Forelimb muscle (tissue), 1 donor: Measurements from ENCODE around the gene CD22. TPM values are rescaled to one million over a fixed set of nuclear protein-coding genes. Genes with fewer than 3 reads are reported as not detected.
"Not testable (repeated sequence)": the region's sequence is repeated elsewhere in the genome, so short reads cannot be mapped to it uniquely, and the experiment has no call there.

Experiments
- DNase-seq: peaks from one replicate; pipeline ENCODE4 v3.0.0-alpha.2; 2013; ENCODE audit warnings: low read depth
- polyA plus RNA-seq: library from polyadenylated mRNA; unstranded; fragments of 120-200 nt; gene quantifications from one replicate; pipeline ENCODE4 v1.2.1, GENCODE V29; 2013; ENCODE audit not compliant: insufficient read length

Gene CD22
- 0.82 TPM for polyA plus RNA-seq

DNA sequence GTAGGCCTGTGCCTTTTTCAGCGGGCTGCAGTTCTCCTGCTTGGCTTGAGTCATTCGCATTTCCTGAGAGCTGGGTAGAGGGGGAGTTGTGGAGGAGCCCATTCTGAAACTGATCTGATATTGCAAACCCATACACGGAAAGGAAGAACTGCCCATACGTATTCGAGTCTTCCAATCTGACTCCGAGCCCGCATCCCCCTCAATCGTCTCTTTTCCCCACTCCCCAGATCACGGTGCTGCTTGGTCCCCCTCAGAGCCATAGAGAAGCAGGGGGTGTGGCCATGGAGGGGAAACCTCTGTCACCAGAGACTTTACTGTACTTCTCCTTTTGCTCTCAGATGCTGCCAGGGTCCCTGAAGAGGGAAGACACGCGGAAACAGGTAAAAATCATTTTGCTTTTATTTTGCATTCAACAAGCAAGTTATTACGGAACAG is at the start of gene CD22:
TSS of gene CD22 (plus strand) at position 337 of the 435 bp plus-strand sequence. CDS start 2,854 bp downstream, outside the sequence.
- no peak for DNase-seq

DNA sequence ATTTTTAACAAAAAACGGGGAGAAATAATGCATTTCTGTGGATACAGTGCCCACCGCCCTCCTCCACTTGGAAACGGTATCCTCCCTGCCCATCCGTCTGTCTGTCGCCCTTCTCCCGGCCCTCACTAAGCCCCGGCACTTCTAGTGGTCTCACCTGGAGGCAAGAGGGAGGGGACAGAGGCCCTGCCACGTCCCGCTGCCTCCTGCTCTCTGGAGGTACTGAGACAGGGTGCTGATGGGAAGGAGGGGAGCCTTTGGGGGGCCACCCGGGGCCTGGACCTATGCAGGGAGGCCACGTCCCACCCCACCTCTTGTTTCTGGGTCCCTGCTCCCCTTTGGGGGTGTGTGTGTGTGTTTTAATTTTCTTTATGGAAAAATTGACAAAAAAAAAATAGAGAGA is 49.6 kb upstream of the CD22 start:
- no peak for DNase-seq

- DNase-seq = no peak
Observed at GRCh38 chr19:35279985-35280821, 48.8 kb upstream of the CD22 start.

DNA sequence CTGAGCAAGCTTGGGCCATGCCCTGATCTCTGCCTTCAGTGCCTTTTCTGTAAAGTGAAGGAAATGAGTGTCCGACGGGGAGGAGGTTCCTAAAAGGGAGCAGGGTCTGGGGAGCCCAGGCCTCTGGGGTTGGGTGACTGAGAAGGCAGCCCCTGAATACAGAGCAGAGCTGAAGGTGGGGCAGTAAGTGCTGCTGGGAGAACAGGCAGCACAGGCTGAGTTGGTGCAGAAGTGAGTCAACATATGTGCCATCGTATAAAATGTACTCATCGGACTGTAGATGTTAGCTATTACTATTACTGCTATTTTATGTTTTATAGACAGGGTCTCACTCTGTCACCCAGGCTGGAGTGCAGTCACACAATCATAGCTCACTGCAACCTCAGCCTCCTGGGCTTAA is 47.7 kb upstream of the CD22 start:
- no peak for DNase-seq

DNA sequence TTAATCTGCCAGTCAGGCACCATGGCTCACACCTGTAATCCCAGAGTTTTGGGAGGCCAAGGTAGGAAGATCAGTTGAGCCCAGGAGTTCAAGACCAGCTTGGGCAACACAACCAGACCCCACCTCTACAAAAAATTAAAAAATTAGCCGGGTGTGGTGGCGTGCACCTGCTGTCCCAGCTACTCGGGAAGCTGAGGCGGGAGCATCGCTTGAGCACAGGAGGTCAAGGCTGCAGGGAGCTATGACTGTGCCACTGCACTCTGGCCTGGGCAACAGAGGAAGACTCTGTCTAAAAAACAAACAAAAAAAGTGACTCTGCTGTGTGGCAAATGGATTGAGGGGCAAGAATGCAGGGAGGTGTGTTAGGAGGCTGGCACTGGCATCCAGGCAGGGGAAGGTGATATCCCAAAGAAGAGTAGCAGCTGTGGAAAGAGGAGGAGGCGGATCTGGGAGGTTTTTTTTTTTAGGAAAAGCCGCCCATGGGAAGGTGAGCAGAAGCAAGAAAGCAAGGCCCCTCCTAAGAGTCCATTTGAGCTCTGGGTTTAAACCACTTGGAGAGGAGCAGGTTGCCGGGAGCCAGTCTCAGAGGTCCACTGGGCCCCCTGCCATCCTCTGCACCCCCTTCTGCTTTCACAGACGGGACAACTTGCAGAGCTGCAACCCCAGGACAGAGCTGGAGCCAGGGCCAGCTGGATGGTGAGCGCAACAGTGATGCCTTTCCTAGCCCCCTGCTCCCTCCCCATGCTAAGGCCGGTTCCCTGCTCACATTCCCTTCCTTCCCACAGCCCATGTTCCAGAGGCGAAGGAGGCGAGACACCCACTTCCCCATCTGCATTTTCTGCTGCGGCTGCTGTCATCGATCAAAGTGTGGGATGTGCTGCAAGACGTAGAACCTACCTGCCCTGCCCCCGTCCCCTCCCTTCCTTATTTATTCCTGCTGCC is 44.6 kb upstream of the CD22 start:
- DNase-seq = no peak

DNA sequence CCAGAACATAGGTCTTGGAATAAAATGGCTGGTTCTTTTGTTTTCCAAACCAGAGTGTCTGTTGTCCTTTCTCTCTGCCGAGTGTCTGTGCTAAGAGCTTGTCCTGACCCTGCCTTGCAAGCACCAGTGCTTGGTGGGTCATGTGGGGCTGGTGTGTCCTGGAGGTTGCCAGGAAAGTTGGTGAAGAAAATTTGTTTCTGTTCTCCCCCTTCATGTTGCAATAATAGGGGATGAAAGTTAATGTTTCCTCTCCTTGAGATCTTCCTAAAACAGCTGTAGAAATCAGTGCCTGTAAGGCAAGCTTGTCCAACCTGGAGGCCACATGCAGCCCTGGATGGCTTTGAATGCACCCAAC is 43.9 kb upstream of the CD22 start:
- no peak for DNase-seq

DNA sequence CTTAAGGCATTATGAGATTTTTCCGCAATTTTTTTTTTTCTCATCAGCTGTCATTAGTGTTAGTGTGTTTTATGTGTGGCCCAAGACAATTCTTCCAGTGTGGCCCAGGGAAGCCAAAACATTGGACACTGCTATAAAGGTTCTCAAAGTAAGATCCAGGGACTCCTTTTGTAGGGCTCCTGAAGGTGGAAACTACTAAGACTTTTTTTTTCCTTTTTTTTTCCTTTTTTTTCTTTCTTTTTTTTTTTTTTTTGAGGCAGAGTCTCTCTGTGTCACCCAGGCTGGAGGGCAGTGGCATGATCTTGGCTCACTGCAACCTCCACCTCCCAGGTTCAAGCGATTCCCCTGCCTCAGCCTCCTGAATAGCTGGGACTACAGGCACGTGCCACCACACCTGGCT is 43.5 kb upstream of the CD22 start:
- DNase-seq = not testable (repeated sequence)

GRCh38 chr19:35286101-35286500 is 42.9 kb upstream of the CD22 start:
- DNase-seq = not testable (repeated sequence)

DNA sequence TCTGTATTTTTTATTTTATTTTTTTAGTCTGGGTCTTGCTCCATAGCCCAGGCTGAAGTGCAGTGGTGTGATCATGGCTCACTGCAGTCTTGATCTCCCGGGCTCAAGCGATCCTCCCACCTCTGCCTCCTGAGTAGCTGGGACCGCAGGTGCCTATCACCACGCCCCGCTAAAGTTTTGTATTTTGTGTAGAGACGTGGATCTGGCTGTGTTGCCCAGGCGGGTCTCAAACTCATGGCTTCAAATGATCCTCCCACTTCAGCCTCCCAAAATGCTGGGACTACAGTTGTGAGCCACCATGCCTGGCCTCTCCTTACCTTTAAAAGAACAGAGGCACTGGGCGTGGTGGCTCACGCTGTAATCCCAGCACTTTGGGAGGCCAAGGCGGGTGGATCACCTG is 41.3 kb upstream of the CD22 start:
- DNase-seq = no peak

DNA sequence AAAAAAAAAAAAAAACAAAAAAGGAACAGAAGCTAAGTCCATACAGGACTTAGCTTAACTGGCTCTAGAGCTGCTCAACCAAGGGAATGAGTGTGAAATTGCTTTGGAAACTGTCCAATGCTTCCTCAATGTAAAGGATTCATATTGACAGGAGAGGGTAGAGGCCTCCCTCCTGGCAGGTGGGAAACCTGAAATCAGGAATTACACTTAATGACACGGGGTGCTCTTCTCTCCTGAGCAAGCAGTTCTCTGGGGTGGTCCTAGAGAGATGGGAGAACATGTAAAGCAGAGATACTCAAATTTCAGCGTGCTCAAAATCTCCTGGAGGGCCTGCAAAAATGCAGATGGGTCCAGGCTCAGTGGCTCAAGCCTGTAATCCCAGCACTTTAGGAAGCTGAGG is 40.7 kb upstream of the CD22 start:
- no peak for DNase-seq

- no peak for DNase-seq
Observed at GRCh38 chr19:35288906-35289305, 40.1 kb upstream of the CD22 start.

DNA sequence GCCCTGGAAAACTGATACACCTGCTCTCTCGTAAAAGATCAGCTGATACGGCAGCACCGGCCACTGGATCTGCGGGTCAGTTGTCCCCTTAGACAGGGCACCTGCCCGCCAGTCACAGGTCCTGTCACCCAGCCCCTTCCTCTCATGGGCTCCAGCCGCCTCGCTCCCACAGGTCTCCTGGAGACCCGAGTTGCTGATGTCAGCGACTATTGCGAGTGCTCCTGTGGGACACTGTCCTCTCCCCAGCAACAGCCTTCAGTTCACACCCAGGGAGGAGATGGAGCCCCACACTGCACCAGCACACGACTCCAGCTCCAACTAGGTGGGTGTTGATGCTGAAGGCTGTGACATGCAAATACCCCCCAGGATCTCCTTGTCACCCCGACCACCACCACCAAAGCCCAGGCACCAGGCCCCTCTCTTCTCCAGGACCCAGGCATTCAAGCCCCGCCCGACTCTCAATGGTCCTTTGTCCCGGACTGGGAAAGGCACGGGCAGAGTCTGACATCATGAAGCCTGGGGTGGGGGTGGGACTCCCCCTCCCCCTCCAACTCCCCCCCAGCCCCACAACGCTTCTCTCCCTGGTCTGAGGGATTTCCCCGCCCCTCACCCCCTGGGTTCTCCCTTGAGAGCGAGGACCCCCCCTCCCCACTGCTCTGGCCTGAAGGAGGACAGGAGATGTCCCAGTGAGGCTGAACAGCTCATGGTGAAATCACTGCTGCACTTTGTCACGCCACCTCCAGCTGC is 38.4 kb upstream of the CD22 start:
- no peak for DNase-seq

DNA sequence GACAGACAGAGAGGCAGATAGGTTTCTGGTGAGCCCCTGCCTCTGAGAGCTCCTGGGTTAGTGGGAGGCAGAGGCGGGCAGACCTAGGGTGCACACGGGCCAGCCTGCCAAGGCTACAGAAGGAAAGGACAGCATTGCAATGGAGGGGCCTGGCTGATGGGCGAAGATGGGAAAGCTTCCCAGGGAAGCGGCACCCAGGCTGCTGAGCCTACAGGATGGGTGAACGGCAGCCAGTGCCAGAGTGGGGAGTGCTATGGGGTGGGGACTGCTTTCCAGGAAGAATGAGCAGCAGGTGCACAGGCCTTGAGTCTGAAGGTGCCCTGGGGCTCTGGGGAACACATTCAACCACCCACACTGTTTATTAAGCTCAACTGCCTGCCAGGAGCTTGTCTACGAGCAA is 37.7 kb upstream of the CD22 start:
- DNase-seq = no peak

DNA sequence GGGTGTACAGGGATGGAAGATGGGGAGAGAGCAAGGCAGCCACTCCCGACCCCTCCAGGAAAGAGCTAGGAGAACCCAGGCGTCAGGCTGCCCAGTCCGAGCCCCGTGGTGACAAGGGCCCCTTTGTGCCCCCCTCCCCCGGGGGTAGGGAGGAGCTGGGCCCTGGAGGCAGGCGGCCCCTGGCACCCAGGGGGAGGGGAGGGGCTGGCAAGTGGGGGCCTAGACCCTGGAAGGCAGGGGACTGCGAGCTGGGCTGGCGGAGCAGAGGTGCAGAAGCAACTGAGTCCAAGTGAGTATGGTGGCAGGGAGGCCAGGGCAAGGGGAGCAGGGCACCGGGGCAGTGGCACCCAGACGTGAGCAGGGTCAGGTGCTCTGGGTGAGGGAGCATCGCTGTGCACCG is 37.1 kb upstream of the CD22 start, which contains the start of gene MAG:
TSS of gene MAG (plus strand) at position 246 of the 400 bp plus-strand sequence. CDS start 3,248 bp downstream, outside the sequence.
- no peak for DNase-seq

GRCh38 chr19:35292421-35293362 is 36.3 kb upstream of the CD22 start:
- DNase-seq = no peak

- DNase-seq = no peak
Observed at GRCh38 chr19:35293363-35293739, 35.6 kb upstream of the CD22 start.

GRCh38 chr19:35293808-35294207 is 35.2 kb upstream of the CD22 start:
- no peak for DNase-seq

DNA sequence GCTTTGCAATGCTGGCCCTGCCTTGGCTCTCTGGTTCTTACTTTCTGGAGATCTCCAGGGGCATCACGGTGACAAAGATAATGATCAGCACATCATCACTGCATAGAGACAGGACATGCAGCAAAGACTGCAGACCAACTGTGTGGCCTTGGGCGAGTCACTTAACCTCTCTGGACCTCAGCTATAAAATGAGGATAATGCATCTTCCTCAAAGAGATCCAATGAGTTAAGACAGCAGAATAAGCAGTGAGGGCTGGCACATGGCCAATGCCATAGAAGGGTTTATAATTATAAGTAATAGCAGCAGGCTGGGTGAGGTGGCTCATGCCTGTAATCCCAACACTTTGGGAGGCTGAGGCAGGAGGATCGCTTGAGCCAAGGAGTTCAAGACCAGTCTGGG is 34.7 kb upstream of the CD22 start:
- no peak for DNase-seq

DNA sequence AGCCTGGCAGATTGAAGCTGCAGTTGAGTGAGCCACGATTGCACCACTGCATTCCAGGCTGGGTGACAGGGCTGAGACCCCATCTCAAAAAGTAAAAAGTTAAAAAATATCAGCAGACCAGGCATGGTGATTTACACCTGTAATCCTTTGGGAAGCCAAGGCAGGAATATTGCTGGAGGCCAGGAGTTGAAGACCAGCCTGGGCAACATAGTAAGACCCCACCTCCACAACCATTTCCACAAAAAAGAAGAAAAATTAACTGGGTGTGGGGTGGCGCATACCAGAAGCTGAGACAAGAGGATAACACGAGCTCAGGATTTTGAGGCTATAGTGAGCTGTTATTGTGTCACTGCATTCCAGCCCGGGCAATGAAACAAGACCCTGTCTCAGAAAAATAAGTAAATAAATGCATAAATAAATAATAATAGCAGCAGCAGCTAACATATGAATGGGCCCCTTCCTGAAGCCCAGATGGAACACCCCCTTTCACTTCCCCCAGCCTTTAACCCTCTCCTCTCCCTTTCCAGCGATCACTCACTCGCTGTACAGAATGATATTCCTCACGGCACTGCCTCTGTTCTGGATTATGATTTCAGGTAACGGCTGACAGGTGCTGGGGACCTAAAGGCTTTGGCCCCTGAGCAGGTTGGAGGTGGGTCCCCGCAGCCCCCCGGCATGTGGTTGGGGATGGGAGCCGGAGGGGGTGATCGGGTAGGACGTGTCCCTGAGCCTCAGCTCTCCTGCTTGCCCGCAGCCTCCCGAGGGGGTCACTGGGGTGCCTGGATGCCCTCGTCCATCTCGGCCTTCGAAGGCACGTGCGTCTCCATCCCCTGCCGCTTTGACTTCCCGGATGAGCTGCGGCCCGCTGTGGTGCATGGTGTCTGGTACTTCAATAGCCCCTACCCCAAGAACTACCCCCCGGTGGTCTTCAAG is 33.9 kb upstream of the CD22 start:
- no peak for DNase-seq
